ENCODE results near the gene SLC6A15.

Gene SLC6A15

GRCh38 chr12:84860718-84861117, 51.9 kb downstream of the SLC6A15 start:
- no peak overlapping the region for H3K27ac ChIP-seq (replicated peaks; ENCODE audit: low read length)
- no CpG with 5 or more reads among the region's 2 CpGs for WGBS, 2 donors (ENCODE audit: extremely low coverage in 2 of 2, insufficient read length in 2 of 2, insufficient replicate concordance in 1 of 2)

GRCh38 chr12:84858796-84859195, 53.8 kb downstream of the SLC6A15 start:
- no peak overlapping the region for H4K8ac ChIP-seq (ENCODE audit: low read depth, low read length)
- no peaks in the 10 kb centered on the region for H3K79me1 ChIP-seq (ENCODE audit: low read depth, low read length)
- no peak for DNase-seq (ENCODE audit: low spot score)
- peaks cover 0 to 2% of the 10 kb centered on the region in 2 donors for H3K36me3 ChIP-seq (replicated peaks in 1 of 2; ENCODE audit: control insufficient read depth in 2 of 2, insufficient read depth in 2 of 2, low read length in 2 of 2)
- no peak overlapping the region for H3K4ac ChIP-seq (ENCODE audit: low read length)
- H3K27me3 ChIP-seq (ENCODE audit: control insufficient read depth in 3 of 3, insufficient read depth in 3 of 3, low read depth in 1 of 3, low read length in 3 of 3): no peaks in the 10 kb centered on the region
- no peak overlapping the region for H2BK12ac ChIP-seq (ENCODE audit: low read length)
- no peak overlapping the region for H3K4me3 ChIP-seq (ENCODE audit: low read length in 2 of 2)
- H3K4me1 ChIP-seq (ENCODE audit: control insufficient read depth in 2 of 2, insufficient read depth in 1 of 2, low read depth in 1 of 2, low read length in 2 of 2): no peaks in the 10 kb centered on the region
- H2BK5ac ChIP-seq (ENCODE audit: low read length): no peak overlapping the region
- no CpG with 5 or more reads among the region's 2 CpGs for WGBS, 2 donors (ENCODE audit: extremely low coverage in 2 of 2, insufficient read length in 2 of 2, insufficient replicate concordance in 1 of 2)
- H4K91ac ChIP-seq (ENCODE audit: low read depth, low read length, poor library complexity): no peak overlapping the region
- H3K23ac ChIP-seq (ENCODE audit: low read depth, low read length, poor library complexity): no peak overlapping the region
- H3K18ac ChIP-seq (ENCODE audit: low read length): no peak overlapping the region
- H3K9ac ChIP-seq (ENCODE audit: low read depth, low read length, poor library complexity): no peak overlapping the region
- H2AK5ac ChIP-seq (ENCODE audit: low read depth, low read length): no peak overlapping the region
- no peak overlapping the region for H3K14ac ChIP-seq (ENCODE audit: low read length)
- H3K9me3 ChIP-seq (replicated peaks in 1 of 2; ENCODE audit: control insufficient read depth in 2 of 2, insufficient read depth in 1 of 2, low read depth in 1 of 2, low read length in 2 of 2): no peaks in the 10 kb centered on the region
- no peak overlapping the region for H3K27ac ChIP-seq (replicated peaks; ENCODE audit: low read length)
- H2BK15ac ChIP-seq (ENCODE audit: low read length): no peak overlapping the region
- H2AFZ ChIP-seq (ENCODE audit: low read length): no peak overlapping the region
- H2BK120ac ChIP-seq (ENCODE audit: low read depth, low read length): no peak overlapping the region
- H3K4me2 ChIP-seq (ENCODE audit: insufficient read depth, low read length, poor library complexity, severe bottlenecking): no peak overlapping the region

More at GRCh38 chr12:84860718-84861117, 51.9 kb downstream of the SLC6A15 start:
- H4K8ac ChIP-seq (ENCODE audit: low read depth, low read length): no peak overlapping the region
- no peak overlapping the region for H3K4me2 ChIP-seq (ENCODE audit: insufficient read depth, low read length, poor library complexity, severe bottlenecking)
- DNase-seq (ENCODE audit: low spot score): no peak
- H2AFZ ChIP-seq (ENCODE audit: low read length): no peak overlapping the region
- peaks cover 0 to 2% of the 10 kb centered on the region in 2 donors for H3K36me3 ChIP-seq (replicated peaks in 1 of 2; ENCODE audit: control insufficient read depth in 2 of 2, insufficient read depth in 2 of 2, low read length in 2 of 2)
- H4K91ac ChIP-seq (ENCODE audit: low read depth, low read length, poor library complexity): no peak overlapping the region
- H2BK120ac ChIP-seq (ENCODE audit: low read depth, low read length): no peak overlapping the region
- H3K9ac ChIP-seq (ENCODE audit: low read depth, low read length, poor library complexity): no peak overlapping the region
- H2BK15ac ChIP-seq (ENCODE audit: low read length): no peak overlapping the region
- H3K4ac ChIP-seq (ENCODE audit: low read length): no peak overlapping the region
- no peak overlapping the region for H3K4me3 ChIP-seq (ENCODE audit: low read length in 2 of 2)
- H3K14ac ChIP-seq (ENCODE audit: low read length): no peak overlapping the region
- no peaks in the 10 kb centered on the region for H3K4me1 ChIP-seq (ENCODE audit: control insufficient read depth in 2 of 2, insufficient read depth in 1 of 2, low read depth in 1 of 2, low read length in 2 of 2)
- no peak overlapping the region for H2AK5ac ChIP-seq (ENCODE audit: low read depth, low read length)
- no peak overlapping the region for H3K23ac ChIP-seq (ENCODE audit: low read depth, low read length, poor library complexity)
- H3K9me3 ChIP-seq (replicated peaks in 1 of 2; ENCODE audit: control insufficient read depth in 2 of 2, insufficient read depth in 1 of 2, low read depth in 1 of 2, low read length in 2 of 2): no peaks in the 10 kb centered on the region
- no peak overlapping the region for H2BK5ac ChIP-seq (ENCODE audit: low read length)
- H3K27me3 ChIP-seq (ENCODE audit: control insufficient read depth in 3 of 3, insufficient read depth in 3 of 3, low read depth in 1 of 3, low read length in 3 of 3): no peaks in the 10 kb centered on the region
- H3K79me1 ChIP-seq (ENCODE audit: low read depth, low read length): no peaks in the 10 kb centered on the region
- no peak overlapping the region for H3K18ac ChIP-seq (ENCODE audit: low read length)
- no peak overlapping the region for H2BK12ac ChIP-seq (ENCODE audit: low read length)

- no peak overlapping the region for H4K8ac ChIP-seq (ENCODE audit: low read depth, low read length)
- H2AFZ ChIP-seq (ENCODE audit: low read length): no peak overlapping the region
- H3K23ac ChIP-seq (ENCODE audit: low read depth, low read length, poor library complexity): no peak overlapping the region
- H3K4ac ChIP-seq (ENCODE audit: low read length): no peak overlapping the region
- H3K4me2 ChIP-seq (ENCODE audit: insufficient read depth, low read length, poor library complexity, severe bottlenecking): no peak overlapping the region
- H3K9ac ChIP-seq (ENCODE audit: low read depth, low read length, poor library complexity): no peak overlapping the region
- H3K18ac ChIP-seq (ENCODE audit: low read length): no peak overlapping the region
- DNase-seq (ENCODE audit: low spot score): no peak
- H3K36me3 ChIP-seq (replicated peaks in 1 of 2; ENCODE audit: control insufficient read depth in 2 of 2, insufficient read depth in 2 of 2, low read length in 2 of 2): peaks cover 0 to under 1% of the 10 kb centered on the region in 2 donors
- no peak overlapping the region for H4K91ac ChIP-seq (ENCODE audit: low read depth, low read length, poor library complexity)
- WGBS, 2 donors (ENCODE audit: extremely low coverage in 2 of 2, insufficient read length in 2 of 2, insufficient replicate concordance in 1 of 2): no CpG with 5 or more reads among the region's 2 CpGs
- no peaks in the 10 kb centered on the region for H3K9me3 ChIP-seq (replicated peaks in 1 of 2; ENCODE audit: control insufficient read depth in 2 of 2, insufficient read depth in 1 of 2, low read depth in 1 of 2, low read length in 2 of 2)
- H3K27ac ChIP-seq (replicated peaks; ENCODE audit: low read length): no peak overlapping the region
- H2BK12ac ChIP-seq (ENCODE audit: low read length): no peak overlapping the region
- no peaks in the 10 kb centered on the region for H3K4me1 ChIP-seq (ENCODE audit: control insufficient read depth in 2 of 2, insufficient read depth in 1 of 2, low read depth in 1 of 2, low read length in 2 of 2)
- no peak overlapping the region for H2AK5ac ChIP-seq (ENCODE audit: low read depth, low read length)
- no peak overlapping the region for H2BK120ac ChIP-seq (ENCODE audit: low read depth, low read length)
- H2BK15ac ChIP-seq (ENCODE audit: low read length): no peak overlapping the region
- no peak overlapping the region for H3K14ac ChIP-seq (ENCODE audit: low read length)
- H3K79me1 ChIP-seq (ENCODE audit: low read depth, low read length): no peaks in the 10 kb centered on the region
- no peak overlapping the region for H2BK5ac ChIP-seq (ENCODE audit: low read length)
- H3K27me3 ChIP-seq (ENCODE audit: control insufficient read depth in 3 of 3, insufficient read depth in 3 of 3, low read depth in 1 of 3, low read length in 3 of 3): no peaks in the 10 kb centered on the region
- no peak overlapping the region for H3K4me3 ChIP-seq (ENCODE audit: low read length in 2 of 2)
Observed at GRCh38 chr12:84857525-84858208, 54.9 kb downstream of the SLC6A15 start.

GRCh38 chr12:84856156-84856900, 56.3 kb downstream of the SLC6A15 start:
- no peaks in the 10 kb centered on the region for H3K79me1 ChIP-seq (ENCODE audit: low read depth, low read length)
- no peak overlapping the region for H4K91ac ChIP-seq (ENCODE audit: low read depth, low read length, poor library complexity)
- H2BK5ac ChIP-seq (ENCODE audit: low read length): no peak overlapping the region
- H3K27me3 ChIP-seq (ENCODE audit: control insufficient read depth in 3 of 3, insufficient read depth in 3 of 3, low read depth in 1 of 3, low read length in 3 of 3): no peaks in the 10 kb centered on the region
- WGBS, 2 donors (ENCODE audit: extremely low coverage in 2 of 2, insufficient read length in 2 of 2, insufficient replicate concordance in 1 of 2): no CpG with 5 or more reads among the region's 1 CpG
- H3K9me3 ChIP-seq (replicated peaks in 1 of 2; ENCODE audit: control insufficient read depth in 2 of 2, insufficient read depth in 1 of 2, low read depth in 1 of 2, low read length in 2 of 2): no peaks in the 10 kb centered on the region
- H3K4me2 ChIP-seq (ENCODE audit: insufficient read depth, low read length, poor library complexity, severe bottlenecking): no peak overlapping the region
- H3K9ac ChIP-seq (ENCODE audit: low read depth, low read length, poor library complexity): no peak overlapping the region
- H3K4me3 ChIP-seq (ENCODE audit: low read length in 2 of 2): no peak overlapping the region
- H4K8ac ChIP-seq (ENCODE audit: low read depth, low read length): no peak overlapping the region
- H2BK120ac ChIP-seq (ENCODE audit: low read depth, low read length): no peak overlapping the region
- no peak overlapping the region for H2BK12ac ChIP-seq (ENCODE audit: low read length)
- no peak overlapping the region for H3K27ac ChIP-seq (replicated peaks; ENCODE audit: low read length)
- no peaks in the 10 kb centered on the region for H3K36me3 ChIP-seq (replicated peaks in 1 of 2; ENCODE audit: control insufficient read depth in 2 of 2, insufficient read depth in 2 of 2, low read length in 2 of 2)
- no peak overlapping the region for H3K14ac ChIP-seq (ENCODE audit: low read length)
- no peak overlapping the region for H2AK5ac ChIP-seq (ENCODE audit: low read depth, low read length)
- H3K4me1 ChIP-seq (ENCODE audit: control insufficient read depth in 2 of 2, insufficient read depth in 1 of 2, low read depth in 1 of 2, low read length in 2 of 2): no peaks in the 10 kb centered on the region
- no peak overlapping the region for H3K23ac ChIP-seq (ENCODE audit: low read depth, low read length, poor library complexity)
- no peak overlapping the region for H3K4ac ChIP-seq (ENCODE audit: low read length)
- no peak for DNase-seq (ENCODE audit: low spot score)
- no peak overlapping the region for H3K18ac ChIP-seq (ENCODE audit: low read length)
- no peak overlapping the region for H2AFZ ChIP-seq (ENCODE audit: low read length)
- H2BK15ac ChIP-seq (ENCODE audit: low read length): no peak overlapping the region
